Heart right ventricle (tissue), 16 donors: ENCODE measurements around the gene RAI14. TPM values are rescaled to one million over a fixed set of nuclear protein-coding genes. Genes with fewer than 3 reads are reported as not detected.
"Not testable (repeated sequence)": the region's sequence is repeated elsewhere in the genome, so short reads cannot be mapped to it uniquely, and the experiment has no call there.

Experiments
- ATAC-seq, 8 donors: fragments of 200-7000 bp; cut with Tn5 transposase; one replicate each; pipeline ENCODE4 v1.9.1; 2020; ENCODE audit warnings: mild to moderate bottlenecking in 8 of 8, moderate library complexity in 8 of 8, moderate number of reproducible peaks in 1 of 8
- DNase-seq, 2 donors: peaks; one replicate each; pipeline ENCODE4 v3.0.0-alpha.2; 2020
- H3K27ac ChIP-seq, 10 donors: fragments of 200-600 bp; sonication (generic) in 2 of 10; one replicate each; pipeline versions ENCODE4 v1.5.0 to v1.8.0; 2020 to 2022; ENCODE audit warnings: mild to moderate bottlenecking in 3 of 10
- H3K27me3 ChIP-seq, 7 donors: fragments of 200-600 bp; one replicate each; pipeline ENCODE4 v1.8.0; 2021 to 2022; ENCODE audit warnings: mild to moderate bottlenecking in 2 of 7
- H3K36me3 ChIP-seq, 9 donors: fragments of 200-600 bp; sonication (generic) in 1 of 9; one replicate each; pipeline versions ENCODE4 v1.5.0 to v1.8.0; 2020 to 2022; ENCODE audit warnings: mild to moderate bottlenecking in 2 of 9
- H3K4me1 ChIP-seq, 9 donors: fragments of 200-600 bp; sonication (generic) in 1 of 9; one replicate each; pipeline versions ENCODE4 v1.5.0 to v1.8.0; 2020 to 2022; ENCODE audit warnings: mild to moderate bottlenecking in 4 of 9
- H3K4me3 ChIP-seq, 10 donors: fragments of 200-600 bp; sonication (generic) in 2 of 10; one replicate each; pipeline versions ENCODE4 v1.5.0 to v1.8.0; 2020 to 2022; ENCODE audit warnings: mild to moderate bottlenecking in 7 of 10, moderate library complexity in 2 of 10
- H3K9me3 ChIP-seq, 11 donors: fragments of 200-600 bp in 10 of 11; sonication (generic) in 2 of 11; one replicate each; pipeline versions ENCODE4 v1.5.0 to v1.8.0; 2013 to 2022; ENCODE audit warnings: mild to moderate bottlenecking in 2 of 11, control low read depth in 1 of 11, moderate library complexity in 1 of 11
- CTCF ChIP-seq, 9 donors: fragments of 200-600 bp; sonication (generic) in 2 of 9; IDR thresholded peaks; one replicate each; pipeline versions ENCODE4 v1.5.0 to v1.8.0; 2021 to 2022; ENCODE audit warnings: antibody characterized with exemption in 9 of 9, mild to moderate bottlenecking in 5 of 9, moderate library complexity in 1 of 9
- WGBS, 2 donors: extraction: QIAGEN DNeasy Blood & Tissue Kit; methylation state at CpG; one replicate each; pipeline ENCODE4 v1.1.7; 2013; ENCODE audit warnings: inconsistent platforms in 1 of 2; 5-methylcytosine and 5-hydroxymethylcytosine counted together
- intact Hi-C, 10 donors: fragments of 100-400 bp; cut with DNase I; formaldehyde crosslinking; loops; one replicate each; pipeline versions ENCODE4 v1.11.1 to v1.14.2; 2022
- polyA plus RNA-seq, 2 donors: library from polyadenylated mRNA; stranded (reverse); fragments of 200-250 nt; gene quantifications; one replicate each; pipeline ENCODE4 v1.2.3, GENCODE V29; 2013
- total RNA-seq, 10 donors: library from RNA; stranded (reverse); fragmentation: NEBNext Ultra II Directional in 3 of 10; extraction: Animal tissue kit (Norgen Biotek cat#: 25700) in 3 of 10; gene quantifications; one replicate each; pipeline versions ENCODE4 v1.2.1 to v1.2.4, GENCODE V29; 2021 to 2023
- donor health status: Arrhythmogenic right ventricular cardiomyopathy.
- donor health status: ischemic (EF 13 %, LVEDD 7.1; RV severe dilation, severe dysfunction).
- donor health status: healthy with polysubstance abuse.
- donor health status: DM: no; HTN: yes; CAD: no.
- donor health status: DM: no; HTN: no; CAD: no.
- donor health status: ischemic (EF 25% LVEDD 6.9; RV normal size, moderate dysfunction).
- donor health status: ischemic (EF 25% LVEDD 5.7; RV mildly dilated, moderate dysfunction).
- donor health status: healthy.
- donor health status: DM: yes; HTN: yes; CAD: no.
- donor health status: Ischemic cardiomyopathy.
- donor health status: ischemic (EF 35%, LVEDD 5.7; RV mildly dilated, moderate dysfunction).
- donor health status: nonischemic (EF 11% LVEDD 7.7; RV severe dilation, severe dysfunction).
- donor health status: DM: yes; HTN: yes; CAD: no.
- donor health status: PGD.
- donor health status: ischemic (EF 29% LVEDD 5.4; RV normal size, mild dysfunction).
- donor health status: nonischemic (EF 23%, LVEDD 6.1; RV moderate dilation, normal function).

RAI14 gene
- total and polyA plus RNA-seq, 12 donors: 3.3 to 25.5 (median 9.3) TPM

GRCh38 chr5:34774139-34774538, 118.0 kb downstream of the RAI14 start:
- no peak for TF ChIP-seq CTCF (IDR thresholded peaks at IDR 0.05)
- 92 to 96% methylated on average over 2 of the region's 2 CpGs for WGBS, 2 donors
- no peak for ATAC-seq
- Histone ChIP-seq H3K36me3 (no peaks in the 10 kb centered on the region), H3K27me3 (no peaks in the 10 kb centered on the region), H3K27ac (no peak overlapping the region), H3K4me3 (no peak overlapping the region), H3K4me1 (peaks cover 0 to 14% (median 5%) of the 10 kb centered on the region in 9 donors), H3K9me3 (peaks cover 0 to 11% (median 0%) of the 10 kb centered on the region in 11 donors)
- intact Hi-C loops: no loop called here
- DNase-seq: no peak

- ATAC-seq, H3K36me3 ChIP-seq, DNase-seq, H3K27me3 ChIP-seq, H3K4me3 ChIP-seq, intact Hi-C loops, H3K27ac ChIP-seq: not testable (repeated sequence)
- whole genome bisulfite sequencing, 2 donors: 93 to 100% methylated on average over 1 of the region's 1 CpG
- Histone ChIP-seq H3K9me3 (peaks cover 0 to 11% (median 0%) of the 10 kb centered on the region in 11 donors), H3K4me1 (peaks cover 0 to 14% (median 5%) of the 10 kb centered on the region in 9 donors)
Observed at GRCh38 chr5:34774678-34775077, 118.5 kb downstream of the RAI14 start.

GRCh38 chr5:34775886-34776285, 119.8 kb downstream of the RAI14 start:
- intact Hi-C loops: no loop called here
- H3K27ac ChIP-seq: no peak overlapping the region
- no peak for TF ChIP-seq CTCF (IDR thresholded peaks at IDR 0.05)
- DNase-seq (no peak), ATAC-seq (no peak)
- no peaks in the 10 kb centered on the region for H3K36me3 ChIP-seq
- 75 to 78% methylated on average over 1 of the region's 1 CpG for WGBS, 2 donors
- H3K27me3 ChIP-seq: no peaks in the 10 kb centered on the region
- H3K4me1 ChIP-seq: peaks cover 0 to 14% (median 4%) of the 10 kb centered on the region in 9 donors
- no peak overlapping the region for H3K4me3 ChIP-seq
- H3K9me3 ChIP-seq: peaks cover 0 to 14% (median under 1%) of the 10 kb centered on the region in 11 donors

- H3K36me3 ChIP-seq: no peaks in the 10 kb centered on the region
- no peaks in the 10 kb centered on the region for H3K27me3 ChIP-seq
- intact Hi-C loops: no loop called here
- no peak for ATAC-seq
- no peak overlapping the region for H3K4me3 ChIP-seq
- H3K4me1 ChIP-seq: no peaks in the 10 kb centered on the region
- no peak for DNase-seq
- 94 to 96% methylated on average over 8 of the region's 8 CpGs for WGBS, 2 donors
- TF ChIP-seq CTCF (IDR thresholded peaks at IDR 0.05): no peak
- H3K9me3 ChIP-seq: peaks cover 0 to 32% (median 15%) of the 10 kb centered on the region in 11 donors
- no peak overlapping the region for H3K27ac ChIP-seq
Observed at GRCh38 chr5:34778091-34778850, 122.1 kb downstream of the RAI14 start.

GRCh38 chr5:34783892-34784291, 127.8 kb downstream of the RAI14 start:
- H3K4me3 ChIP-seq, H3K27me3 ChIP-seq, DNase-seq, ATAC-seq, H3K4me1 ChIP-seq, H3K27ac ChIP-seq, H3K36me3 ChIP-seq, intact Hi-C loops: not testable (repeated sequence)
- 92 to 93% methylated on average over 4 of the region's 4 CpGs for WGBS, 2 donors
- H3K9me3 ChIP-seq: peaks cover 0 to 42% (median 16%) of the 10 kb centered on the region in 11 donors
